NCI-H1092 treated with DMSO at 0.1 percent for 48 hours (cell line): ENCODE measurements around the gene TNFRSF11A.
A peak's percentile ranks its signal among the peaks of the same experiment; 100 is the strongest.

Experiments used
- DNase-seq: peaks from one replicate; lab custom pipeline; 2025; lab: John Stamatoyannopoulos, UW

The TNFRSF11A gene

GRCh38 chr18:62418258-62418657 lies 93.1 kb downstream of the TNFRSF11A start:
- DNase-seq: no peak

- DNase-seq: no peak
Measured at GRCh38 chr18:62420151-62420512, 95.0 kb downstream of the TNFRSF11A start.

DNA sequence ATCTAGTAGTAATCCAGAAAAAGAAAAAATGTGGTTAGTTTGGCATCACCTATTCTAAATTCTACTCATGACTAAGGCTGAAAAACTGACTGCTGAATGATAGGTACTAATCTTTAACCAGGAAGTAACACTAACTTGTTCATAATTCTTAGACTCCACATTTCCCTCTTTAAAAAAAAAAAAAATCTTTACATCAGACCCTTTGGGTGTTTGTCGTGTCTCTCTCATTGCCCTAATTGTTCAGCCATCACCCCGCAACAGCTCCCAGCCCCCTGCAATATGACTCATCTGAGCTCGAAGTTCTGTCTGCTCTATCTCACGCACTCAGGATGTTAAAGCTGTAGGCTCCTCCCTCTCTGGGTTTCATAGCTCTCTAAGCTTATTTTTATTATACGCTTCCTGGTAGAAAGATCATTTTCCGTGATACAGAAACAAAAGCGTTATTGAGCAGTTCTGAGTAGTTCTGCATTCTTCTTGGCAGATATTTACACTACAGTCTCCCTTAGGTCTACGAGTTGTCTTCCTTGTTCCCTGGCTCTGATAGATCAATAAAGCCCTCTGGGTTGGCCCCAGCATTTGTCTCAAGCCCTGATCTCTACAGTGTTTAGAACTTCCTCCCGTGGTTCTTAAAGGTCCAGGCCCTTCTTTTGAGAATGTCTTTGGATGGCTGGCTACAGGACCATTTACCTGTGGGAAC lies 95.6 kb downstream of the TNFRSF11A start:
- DNase-seq: no peak

DNA sequence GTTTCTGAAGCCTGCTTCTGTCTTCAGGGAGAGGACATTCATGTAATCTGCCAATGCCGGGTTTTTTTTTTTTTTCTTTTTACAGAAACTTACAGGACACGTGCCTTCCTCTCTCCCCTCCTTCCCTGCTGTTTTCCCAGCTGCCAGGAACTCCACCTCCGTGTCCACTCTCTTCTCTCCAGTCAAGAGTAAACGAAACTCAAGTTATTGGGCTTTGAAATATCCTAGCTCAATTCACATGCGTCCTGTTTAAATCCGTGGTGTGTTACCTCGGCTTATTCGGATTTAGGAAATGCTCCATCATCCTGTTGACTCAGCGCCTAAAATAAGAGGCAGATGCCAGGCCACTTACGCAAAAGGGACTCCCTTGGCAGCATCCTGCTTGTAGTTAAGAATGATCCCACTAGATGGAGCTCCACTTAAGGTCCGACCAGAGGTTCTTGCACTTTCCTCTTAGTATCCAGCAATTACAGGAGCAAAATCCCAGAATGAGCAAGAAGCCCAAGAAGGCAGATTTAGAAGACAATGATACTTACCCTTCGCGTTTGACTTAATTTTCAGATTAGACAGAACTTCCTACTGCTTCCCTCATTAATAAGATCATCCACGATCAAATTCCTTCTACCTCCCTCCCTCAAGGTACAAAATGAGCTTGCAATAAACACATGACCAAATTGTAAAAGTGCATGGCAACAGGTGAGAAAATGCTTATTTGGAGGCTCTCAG lies 100.5 kb downstream of the TNFRSF11A start:
- peak; percentile 93 for DNase-seq

GRCh38 chr18:62426191-62426488 lies 101.0 kb downstream of the TNFRSF11A start:
- no peak for DNase-seq

GRCh38 chr18:62432176-62432575 lies 107.1 kb downstream of the TNFRSF11A start:
- no peak for DNase-seq

DNA sequence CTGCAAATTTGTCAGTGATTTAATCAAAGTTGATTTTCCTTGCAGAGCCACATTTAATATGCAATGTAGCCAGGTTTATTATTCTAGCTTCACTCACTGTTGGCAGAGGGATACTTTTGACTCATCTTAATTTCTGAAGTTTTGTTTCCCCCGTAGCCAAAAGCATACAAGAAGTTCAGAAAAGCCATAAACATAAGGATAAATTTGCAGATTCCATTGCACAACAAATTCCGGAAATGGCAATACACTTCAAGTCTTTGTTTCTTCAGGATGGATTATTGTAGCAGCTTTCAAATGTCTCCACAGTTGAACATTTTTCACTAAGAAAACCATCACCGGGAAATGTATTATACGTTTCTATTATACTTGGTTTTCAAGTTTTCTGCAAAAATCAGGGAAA lies 109.7 kb downstream of the TNFRSF11A start:
- no peak for DNase-seq

GRCh38 chr18:62435435-62436031 lies 110.4 kb downstream of the TNFRSF11A start:
- DNase-seq: no peak

DNA sequence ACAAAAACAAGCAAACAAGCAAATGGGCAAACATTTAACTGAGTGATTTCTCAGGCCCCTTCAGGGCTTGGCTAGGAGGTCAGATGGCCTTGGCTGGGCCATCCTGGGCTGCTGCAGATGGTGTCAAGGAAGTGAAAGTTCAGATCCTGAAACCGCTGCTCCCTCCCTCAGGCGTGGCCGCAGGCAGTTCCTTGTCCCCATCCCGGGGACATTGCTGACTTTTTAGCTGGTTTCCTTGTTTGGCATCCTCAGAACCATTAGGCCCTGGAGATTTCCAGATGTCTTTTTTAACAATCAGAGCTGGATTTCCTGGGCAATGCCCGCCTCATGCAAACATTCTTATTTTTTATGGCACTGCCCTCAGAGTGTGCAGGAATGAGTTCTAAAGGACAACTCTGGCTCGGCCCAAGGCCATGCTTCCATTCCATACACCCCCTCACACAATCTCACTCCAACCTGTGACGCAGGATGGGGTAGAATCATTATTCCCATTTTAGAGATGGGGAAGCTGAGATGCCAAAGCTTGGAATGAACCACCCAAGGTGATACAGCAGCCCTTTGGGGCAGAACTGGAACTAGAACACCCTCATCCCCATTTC lies 111.6 kb downstream of the TNFRSF11A start:
- no peak for DNase-seq

GRCh38 chr18:62437235-62438017 lies 112.3 kb downstream of the TNFRSF11A start:
- DNase-seq: no peak

GRCh38 chr18:62438018-62438329 lies 112.9 kb downstream of the TNFRSF11A start:
- no peak for DNase-seq

- no peak for DNase-seq
Measured at GRCh38 chr18:62438402-62438801, 113.3 kb downstream of the TNFRSF11A start.

DNA sequence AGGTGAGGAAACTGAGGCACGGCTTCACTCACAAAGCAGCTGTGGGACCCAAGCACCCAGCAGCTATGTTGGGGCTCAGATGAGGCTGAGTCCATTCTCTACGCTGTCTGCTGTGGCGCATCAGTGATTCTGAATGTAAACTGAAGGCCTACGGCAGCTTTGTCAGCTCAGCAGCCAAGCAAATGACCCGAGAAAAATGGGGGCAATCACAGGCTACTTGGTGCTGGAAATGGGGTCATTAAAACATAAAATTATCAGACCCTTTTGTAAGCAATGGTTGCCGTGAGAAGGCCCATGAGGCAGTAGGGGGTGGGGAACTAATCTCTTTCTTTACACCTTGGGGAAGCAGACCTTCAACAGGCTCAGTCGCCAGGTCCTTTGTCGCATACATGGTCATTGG lies 113.8 kb downstream of the TNFRSF11A start:
- DNase-seq: no peak
